OCI-LY3 (cell line): Measurements from ENCODE around the gene COL8A2.

ENCODE experiments used
- H2AFZ ChIP-seq: fragments of 200-600, 300-600 bp; shearing (Covaris generic); 2 replicates; pipeline ENCODE4 v1.6.0; 2014; ENCODE audit warnings: antibody characterized with exemption, low read depth, low read length
- H3K27ac ChIP-seq: fragments of 200-600, 300-600 bp; sonication (generic); 2 replicates; pipeline ENCODE4 v1.5.1; 2014; ENCODE audit warnings: mild to moderate bottlenecking, low read length, moderate library complexity, mixed read lengths
- H3K27me3 ChIP-seq: fragments of 200-600, 300-600 bp; sonication (generic); 2 replicates; pipeline ENCODE4 v1.6.1; 2014; ENCODE audit warnings: low read depth, low read length, mixed read lengths
- H3K36me3 ChIP-seq: fragments of 200-600, 300-600 bp; sonication (generic); replicated peaks from 2 replicates; pipeline ENCODE3; 2014; ENCODE audit warnings: low read depth, low read length, mixed read lengths
- H3K4me1 ChIP-seq: fragments of 300-600, 200-600 bp; sonication (generic); 2 replicates; pipeline ENCODE4 v1.6.1; 2014; ENCODE audit warnings: low read length, mixed read lengths
- H3K4me2 ChIP-seq: fragments of 200-600, 300-600 bp; sonication (generic); 2 replicates; pipeline ENCODE4 v1.6.1; 2014; ENCODE audit warnings: low read length, mixed read lengths
- H3K4me3 ChIP-seq: fragments of 300-600, 200-600 bp; sonication (generic); 2 replicates; pipeline ENCODE4 v1.5.1; 2014; ENCODE audit warnings: antibody characterized with exemption, mild to moderate bottlenecking, low read length, moderate library complexity
- H3K79me2 ChIP-seq: fragments of 300-600, 200-600 bp; shearing (Covaris generic); 2 replicates; pipeline ENCODE4 v1.6.1; 2014; ENCODE audit warnings: mild to moderate bottlenecking, low read length, mixed read lengths
- H3K9ac ChIP-seq: fragments of 300-600, 200-600 bp; shearing (Covaris generic); 2 replicates; pipeline ENCODE4 v1.6.0; 2014; ENCODE audit warnings: mild to moderate bottlenecking, low read length, moderate library complexity
- H3K9me3 ChIP-seq: fragments of 200-600, 300-600 bp; shearing (Covaris generic); 2 replicates; pipeline ENCODE4 v1.6.1; 2014; ENCODE audit warnings: low read length, mixed read lengths; ENCODE audit not compliant: insufficient read depth
- H4K20me1 ChIP-seq: fragments of 200-600, 300-600 bp; sonication (generic); 2 replicates; pipeline ENCODE4 v1.6.1; 2016; ENCODE audit warnings: low read length, mixed read lengths; ENCODE audit not compliant: insufficient read depth
- EZH2phosphoT487 ChIP-seq: fragments of 200-600 bp; shearing (Covaris generic); IDR thresholded peaks from 2 replicates; pipeline ENCODE4 v1.6.1; 2018; ENCODE audit warnings: antibody characterized with exemption, mixed run types, low read depth
- TF ChIP-seq, protein P1 (sequence below): fragments of 200-600, 300-600 bp; sonication (generic); IDR thresholded peaks from 2 replicates; pipeline ENCODE4 v1.5.1; 2014; ENCODE audit warnings: antibody characterized with exemption, low read length, low read depth

COL8A2 gene

GRCh38 chr1:36109041-36109679, 15.9 kb downstream of the COL8A2 start:
- H3K79me2 ChIP-seq, result no peaks in the 10 kb centered on the region
- no peaks in the 10 kb centered on the region for H4K20me1 ChIP-seq
- no peaks in the 10 kb centered on the region for H3K9me3 ChIP-seq
- H3K27ac ChIP-seq, result no peak overlapping the region
- H3K4me2 ChIP-seq, result no peak overlapping the region
- no peak overlapping the region for H3K9ac ChIP-seq
- no peak overlapping the region for H3K4me3 ChIP-seq
- no peaks in the 10 kb centered on the region for H3K36me3 ChIP-seq
- no peak overlapping the region for H2AFZ ChIP-seq
- no peaks in the 10 kb centered on the region for H3K4me1 ChIP-seq
- TF ChIP-seq, protein P1, sequence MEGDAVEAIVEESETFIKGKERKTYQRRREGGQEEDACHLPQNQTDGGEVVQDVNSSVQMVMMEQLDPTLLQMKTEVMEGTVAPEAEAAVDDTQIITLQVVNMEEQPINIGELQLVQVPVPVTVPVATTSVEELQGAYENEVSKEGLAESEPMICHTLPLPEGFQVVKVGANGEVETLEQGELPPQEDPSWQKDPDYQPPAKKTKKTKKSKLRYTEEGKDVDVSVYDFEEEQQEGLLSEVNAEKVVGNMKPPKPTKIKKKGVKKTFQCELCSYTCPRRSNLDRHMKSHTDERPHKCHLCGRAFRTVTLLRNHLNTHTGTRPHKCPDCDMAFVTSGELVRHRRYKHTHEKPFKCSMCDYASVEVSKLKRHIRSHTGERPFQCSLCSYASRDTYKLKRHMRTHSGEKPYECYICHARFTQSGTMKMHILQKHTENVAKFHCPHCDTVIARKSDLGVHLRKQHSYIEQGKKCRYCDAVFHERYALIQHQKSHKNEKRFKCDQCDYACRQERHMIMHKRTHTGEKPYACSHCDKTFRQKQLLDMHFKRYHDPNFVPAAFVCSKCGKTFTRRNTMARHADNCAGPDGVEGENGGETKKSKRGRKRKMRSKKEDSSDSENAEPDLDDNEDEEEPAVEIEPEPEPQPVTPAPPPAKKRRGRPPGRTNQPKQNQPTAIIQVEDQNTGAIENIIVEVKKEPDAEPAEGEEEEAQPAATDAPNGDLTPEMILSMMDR, result no peak
- no peak for TF ChIP-seq EZH2phosphoT487
- no peaks in the 10 kb centered on the region for H3K27me3 ChIP-seq

- TF ChIP-seq, protein P1, result no peak
- no peak for TF ChIP-seq EZH2phosphoT487
- H3K4me1 ChIP-seq, result no peaks in the 10 kb centered on the region
- H4K20me1 ChIP-seq, result no peaks in the 10 kb centered on the region
- H3K36me3 ChIP-seq, result no peaks in the 10 kb centered on the region
- no peak overlapping the region for H3K27ac ChIP-seq
- no peaks in the 10 kb centered on the region for H3K79me2 ChIP-seq
- H3K4me3 ChIP-seq, result no peak overlapping the region
- H3K4me2 ChIP-seq, result no peak overlapping the region
- no peaks in the 10 kb centered on the region for H3K9me3 ChIP-seq
- no peak overlapping the region for H2AFZ ChIP-seq
- H3K9ac ChIP-seq, result no peak overlapping the region
- no peaks in the 10 kb centered on the region for H3K27me3 ChIP-seq
Measured at GRCh38 chr1:36108314-36108713, 16.7 kb downstream of the COL8A2 start.

DNA sequence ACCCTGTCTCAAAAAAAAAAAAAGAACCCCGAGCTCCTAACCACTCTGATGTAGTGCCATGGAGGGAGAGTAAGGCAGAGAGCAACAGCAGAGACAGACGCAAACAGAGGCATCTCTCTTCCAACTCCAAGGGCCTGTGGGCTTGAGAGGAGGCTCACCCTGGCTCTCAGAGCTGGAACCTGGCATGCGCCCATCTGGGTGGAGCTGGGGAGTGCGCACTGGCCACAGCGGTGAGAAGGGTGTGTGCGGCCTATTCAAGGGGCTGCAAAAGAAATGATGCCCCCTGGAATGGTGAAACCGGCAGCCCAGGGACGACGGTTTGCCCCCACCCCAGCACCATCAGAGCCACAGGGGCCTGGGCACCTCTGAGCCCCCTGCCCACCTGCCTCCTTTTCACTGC, 17.6 kb downstream of the COL8A2 start:
- no peaks in the 10 kb centered on the region for H3K4me1 ChIP-seq
- TF ChIP-seq, protein P1, result no peak
- no peak for TF ChIP-seq EZH2phosphoT487
- H3K9me3 ChIP-seq, result no peaks in the 10 kb centered on the region
- no peaks in the 10 kb centered on the region for H3K36me3 ChIP-seq
- H3K27ac ChIP-seq, result no peak overlapping the region
- no peaks in the 10 kb centered on the region for H3K27me3 ChIP-seq
- no peak overlapping the region for H3K4me3 ChIP-seq
- H2AFZ ChIP-seq, result no peak overlapping the region
- no peaks in the 10 kb centered on the region for H3K79me2 ChIP-seq
- no peak overlapping the region for H3K4me2 ChIP-seq
- H3K9ac ChIP-seq, result no peak overlapping the region
- no peaks in the 10 kb centered on the region for H4K20me1 ChIP-seq

GRCh38 chr1:36106269-36106668, 18.8 kb downstream of the COL8A2 start:
- Histone ChIP-seq H3K27ac (no peak overlapping the region), H3K9me3 (no peaks in the 10 kb centered on the region), H3K27me3 (no peaks in the 10 kb centered on the region), H3K9ac (no peak overlapping the region), H3K4me1 (no peaks in the 10 kb centered on the region), H3K36me3 (no peaks in the 10 kb centered on the region), H3K79me2 (no peaks in the 10 kb centered on the region), H2AFZ (no peak overlapping the region), H4K20me1 (no peaks in the 10 kb centered on the region), H3K4me3 (no peak overlapping the region), H3K4me2 (no peak overlapping the region)
- TF ChIP-seq EZH2phosphoT487, result no peak
- TF ChIP-seq, protein P1, result no peak
